Breast epithelium (tissue), 4 donors: Measurements from ENCODE around the gene PFKL. TPM values are rescaled to one million over a fixed set of nuclear protein-coding genes. Genes with fewer than 3 reads are reported as not detected.
"Not testable (repeated sequence)": the region's sequence is repeated elsewhere in the genome, so short reads cannot be mapped to it uniquely, and the experiment has no call there.

Experiments used
- DNase-seq, 2 donors: peaks; one replicate each; pipeline ENCODE4 v3.0.0-alpha.2; 2019; ENCODE audit warnings: low spot score in 2 of 2
- H3K27ac ChIP-seq, 2 donors: fragments of 200-600 bp; sonication (generic) in 1 of 2; one replicate each; pipeline ENCODE4 v1.5.1; 2016 to 2019; ENCODE audit warnings: mild to moderate bottlenecking in 1 of 2
- H3K27me3 ChIP-seq, 2 donors: fragments of 200-600 bp; sonication (generic) in 1 of 2; one replicate each; pipeline versions ENCODE4 v1.5.1 to v1.6.0; 2017 to 2019; ENCODE audit warnings: control low read depth in 1 of 2, mild to moderate bottlenecking in 1 of 2
- H3K36me3 ChIP-seq: fragments of 200-600 bp; one replicate; pipeline ENCODE4 v1.5.1; 2019
- H3K4me1 ChIP-seq, 2 donors: fragments of 200-600 bp; sonication (generic); one replicate each; pipeline ENCODE4 v1.5.1; 2016 to 2019; ENCODE audit warnings: control low read depth in 1 of 2
- H3K4me3 ChIP-seq, 3 donors: fragments of 200-600 bp; sonication (generic); 1 replicate in 2 of 3; 2 replicates in 1 of 3; pipeline ENCODE4 v1.5.1; 2016 to 2019; ENCODE audit warnings: mild to moderate bottlenecking in 3 of 3, moderate library complexity in 2 of 3
- H3K9me3 ChIP-seq, 2 donors: fragments of 200-600 bp; sonication (generic) in 1 of 2; one replicate each; pipeline ENCODE4 v1.5.1; 2016 to 2019; ENCODE audit warnings: control low read depth in 1 of 2
- CTCF ChIP-seq, 3 donors: fragments of 450-650 bp; IDR thresholded peaks; one replicate each; pipeline ENCODE4 v1.5.1; 2016 to 2017; ENCODE audit warnings: antibody characterized with exemption in 3 of 3, mild to moderate bottlenecking in 3 of 3, moderate library complexity in 3 of 3
- POLR2A ChIP-seq: fragments of 450-650 bp; IDR thresholded peaks from one replicate; pipeline ENCODE4 v1.6.1; 2016; ENCODE audit warnings: antibody characterized with exemption, mild to moderate bottlenecking, moderate library complexity
- POLR2AphosphoS5 ChIP-seq, 3 donors: sonication (generic); formaldehyde crosslinking; IDR thresholded peaks; one replicate each; pipeline ENCODE4 v1.6.1; 2017; ENCODE audit warnings: antibody characterized with exemption in 3 of 3
- intact Hi-C: fragments of 100-400 bp; cut with DNase I; formaldehyde crosslinking; loops from one replicate; pipeline ENCODE4 v1.15.1; 2023; ENCODE audit warnings: low total_unique reads
- total RNA-seq, 3 donors: library from RNA; depleted of rRNA; stranded (reverse); fragments of >200 nt; gene quantifications; one replicate each; pipeline ENCODE4 v1.1.0, GENCODE V29; 2016

The PFKL gene
- total RNA-seq, 3 donors from 2014 or later = 80.9 to 101 (median 97.9) TPM

GRCh38 chr21:44356636-44357035 is 56.8 kb downstream of the PFKL start:
- Histone ChIP-seq H3K9me3 (no peaks in the 10 kb centered on the region), H3K36me3 (no peaks in the 10 kb centered on the region), H3K27ac (no peak overlapping the region), H3K4me1 (peaks cover 0 to 4% of the 10 kb centered on the region in 2 donors), H3K4me3 (no peak overlapping the region), H3K27me3 (peaks cover 4 to 22% of the 10 kb centered on the region in 2 donors)
- DNase-seq = no peak
- intact Hi-C loops = no loop called here
- no peak for TF ChIP-seq CTCF (IDR thresholded peaks at IDR 0.05)
- no peak for TF ChIP-seq POLR2AphosphoS5 (IDR thresholded peaks at IDR 0.05)
- no peak for TF ChIP-seq POLR2A

GRCh38 chr21:44357064-44357837 is 57.4 kb downstream of the PFKL start:
- Histone ChIP-seq H3K9me3 (no peaks in the 10 kb centered on the region), H3K4me1 (peaks cover 0 to 4% of the 10 kb centered on the region in 2 donors), H3K4me3 (no peak overlapping the region), H3K27me3 (peaks cover 2 to 16% of the 10 kb centered on the region in 2 donors), H3K36me3 (no peaks in the 10 kb centered on the region), H3K27ac (no peak overlapping the region)
- intact Hi-C loops = no loop called here
- no peak for TF ChIP-seq POLR2AphosphoS5 (IDR thresholded peaks at IDR 0.05)
- no peak for TF ChIP-seq POLR2A
- TF ChIP-seq CTCF (IDR thresholded peaks at IDR 0.05) = no peak
- no peak for DNase-seq

- H3K27me3 ChIP-seq = peaks cover 0 to 3% of the 10 kb centered on the region in 2 donors
- H3K36me3 ChIP-seq = no peaks in the 10 kb centered on the region
- intact Hi-C loops = no loop called here
- no peaks in the 10 kb centered on the region for H3K4me1 ChIP-seq
- DNase-seq = no peak
- peaks cover 9 to 17% of the 10 kb centered on the region in 2 donors for H3K9me3 ChIP-seq
- H3K27ac ChIP-seq = no peak overlapping the region
- H3K4me3 ChIP-seq = no peak overlapping the region
- no peak for TF ChIP-seq CTCF (IDR thresholded peaks at IDR 0.05)
- TF ChIP-seq POLR2A = no peak
- TF ChIP-seq POLR2AphosphoS5 (IDR thresholded peaks at IDR 0.05) = no peak
Observed at GRCh38 chr21:44359396-44359795, 59.5 kb downstream of the PFKL start.

GRCh38 chr21:44360159-44360558 is 60.3 kb downstream of the PFKL start:
- Histone ChIP-seq H3K4me1 (no peaks in the 10 kb centered on the region), H3K4me3 (no peak overlapping the region), H3K9me3 (peaks cover 13 to 17% of the 10 kb centered on the region in 2 donors), H3K27me3 (peaks cover 0 to 3% of the 10 kb centered on the region in 2 donors), H3K27ac (no peak overlapping the region), H3K36me3 (no peaks in the 10 kb centered on the region)
- DNase-seq = no peak
- intact Hi-C loops = no loop called here
- TF ChIP-seq CTCF (IDR thresholded peaks at IDR 0.05) (no peak), POLR2A (no peak), POLR2AphosphoS5 (IDR thresholded peaks at IDR 0.05) (no peak)

GRCh38 chr21:44361903-44362302 is 62.0 kb downstream of the PFKL start:
- intact Hi-C loops, H3K27me3 ChIP-seq, DNase-seq, H3K36me3 ChIP-seq, H3K4me1 ChIP-seq, H3K4me3 ChIP-seq, H3K27ac ChIP-seq: not testable (repeated sequence)
- peaks cover 13 to 17% of the 10 kb centered on the region in 2 donors for H3K9me3 ChIP-seq
